Measurements from ENCODE around the gene PLA2G4E. TPM values are rescaled to one million over a fixed set of nuclear protein-coding genes. Genes with fewer than 3 reads are reported as not detected.

Gene PLA2G4E
- total and polyA plus RNA-seq, 3 experiments from 2014 or later = not detected

- Histone ChIP-seq H3K27ac (ENCODE audit: low read depth, low read length) (peak overlapping the region; percentile 91), H3K36me3 (ENCODE audit: insufficient read depth, low read length) (no peaks in the 10 kb centered on the region), H3K9me3 (ENCODE audit: low read length) (no peaks in the 10 kb centered on the region), H3K4me1 (ENCODE audit: insufficient read depth, low read length) (peaks cover 31% of the 10 kb centered on the region), H3K27me3 (ENCODE audit: insufficient read depth, low read length, poor library complexity, severe bottlenecking) (no peaks in the 10 kb centered on the region), H3K4me3 (ENCODE audit: low read length) (peak overlapping the region; percentile 90)
- CTCF ChIA-PET = interaction anchor here (1.2 to 7.1 kb wide), 5 partner anchors 11 to 66 kb away, joined by 3 to 54 read pairs (median 4); no protein-coding TSS in a partner anchor
- peaks cover 0 to 9% (median 0%) of the 10 kb centered on the region in 3 donors for H3K36me3 Mint-ChIP-seq
- POLR2A ChIA-PET = interaction anchor here (0.7 to 4.0 kb wide), 4 partner anchors 22 to 38 kb away, joined by 3 to 45 read pairs (median 4); no protein-coding TSS in a partner anchor
- DNase-seq = no peak
- H3K27me3 Mint-ChIP-seq = peaks cover 2 to 13% of the 10 kb centered on the region in 2 donors
- no peaks in the 10 kb centered on the region for H3K9me3 Mint-ChIP-seq
- H3K4me1 Mint-ChIP-seq = peaks cover 53 to 60% (median 54%) of the 10 kb centered on the region in 3 donors
- H3K27ac Mint-ChIP-seq = peak overlapping the region; percentile 82 to 97 (median 94)
- H3K4me3 Mint-ChIP-seq = peak overlapping the region; percentile 91 to 97 (median 94)
Observed at GRCh38 chr15:41970456-41970855, 50.4 kb downstream of the PLA2G4E start.

GRCh38 chr15:41969851-41970431, 50.9 kb downstream of the PLA2G4E start:
- ChIA-PET POLR2A (interaction anchor here (0.7 to 4.0 kb wide), 3 partner anchors 23 to 38 kb away, joined by 3 to 45 read pairs (median 6); no protein-coding TSS in a partner anchor), CTCF (interaction anchor here (1.2 to 7.1 kb wide), 4 partner anchors 16 to 65 kb away, joined by 3 to 54 read pairs (median 5); no protein-coding TSS in a partner anchor)
- H3K27ac Mint-ChIP-seq = peak overlapping the region; percentile 82 to 97 (median 94)
- H3K36me3 Mint-ChIP-seq = peaks cover 0 to 9% (median 0%) of the 10 kb centered on the region in 3 donors
- Histone ChIP-seq H3K36me3 (ENCODE audit: insufficient read depth, low read length) (no peaks in the 10 kb centered on the region), H3K4me1 (ENCODE audit: insufficient read depth, low read length) (peaks cover 31% of the 10 kb centered on the region), H3K9me3 (ENCODE audit: low read length) (no peaks in the 10 kb centered on the region), H3K4me3 (ENCODE audit: low read length) (no peak overlapping the region), H3K27me3 (ENCODE audit: insufficient read depth, low read length, poor library complexity, severe bottlenecking) (no peaks in the 10 kb centered on the region), H3K27ac (ENCODE audit: low read depth, low read length) (peak overlapping the region; percentile 91)
- H3K4me3 Mint-ChIP-seq = peak overlapping the region; percentile 68 to 97 (median 94)
- peak; percentile 9 to 67 (median 40) for DNase-seq
- H3K9me3 Mint-ChIP-seq = no peaks in the 10 kb centered on the region
- peaks cover 53 to 60% (median 54%) of the 10 kb centered on the region in 3 donors for H3K4me1 Mint-ChIP-seq
- peaks cover 2 to 12% of the 10 kb centered on the region in 2 donors for H3K27me3 Mint-ChIP-seq

GRCh38 chr15:41968701-41969100, 52.1 kb downstream of the PLA2G4E start:
- Histone ChIP-seq H3K36me3 (ENCODE audit: insufficient read depth, low read length) (no peaks in the 10 kb centered on the region), H3K27ac (ENCODE audit: low read depth, low read length) (no peak overlapping the region), H3K27me3 (ENCODE audit: insufficient read depth, low read length, poor library complexity, severe bottlenecking) (no peaks in the 10 kb centered on the region), H3K9me3 (ENCODE audit: low read length) (no peaks in the 10 kb centered on the region), H3K4me1 (ENCODE audit: insufficient read depth, low read length) (peaks cover 31% of the 10 kb centered on the region), H3K4me3 (ENCODE audit: low read length) (no peak overlapping the region)
- Mint-ChIP-seq H3K4me1 (peaks cover 53 to 57% (median 54%) of the 10 kb centered on the region in 3 donors), H3K9me3 (no peaks in the 10 kb centered on the region), H3K4me3 (peak overlapping the region in 1 of 7 donors; percentile 18), H3K27me3 (peaks cover 2 to 3% of the 10 kb centered on the region in 2 donors), H3K27ac (peak overlapping the region in 5 of 8 donors; percentile 0 to 57 (median 38)), H3K36me3 (peaks cover 0 to 9% (median 0%) of the 10 kb centered on the region in 3 donors)
- ChIA-PET CTCF (interaction anchor here (1.5 to 7.1 kb wide), 2 partner anchors 17 to 32 kb away, joined by 5 to 54 read pairs; no protein-coding TSS in a partner anchor), POLR2A (interaction anchor here (0.6 kb wide), 1 partner anchor 16 kb away, joined by 5 read pairs; no protein-coding TSS in a partner anchor)
- no peak for DNase-seq

- Histone ChIP-seq H3K27ac (ENCODE audit: low read depth, low read length) (no peak overlapping the region), H3K27me3 (ENCODE audit: insufficient read depth, low read length, poor library complexity, severe bottlenecking) (no peaks in the 10 kb centered on the region), H3K4me1 (ENCODE audit: insufficient read depth, low read length) (peaks cover 26% of the 10 kb centered on the region), H3K36me3 (ENCODE audit: insufficient read depth, low read length) (no peaks in the 10 kb centered on the region), H3K9me3 (ENCODE audit: low read length) (no peaks in the 10 kb centered on the region), H3K4me3 (ENCODE audit: low read length) (no peak overlapping the region)
- peaks cover 47 to 51% (median 48%) of the 10 kb centered on the region in 3 donors for H3K4me1 Mint-ChIP-seq
- peak overlapping the region in 5 of 8 donors; percentile 32 to 83 (median 64) for H3K27ac Mint-ChIP-seq
- ChIA-PET CTCF (interaction anchor here (0.7 to 7.1 kb wide), 4 partner anchors 16 to 34 kb away, joined by 3 to 54 read pairs (median 4); no protein-coding TSS in a partner anchor), POLR2A (interaction anchor here (0.7 kb wide), 1 partner anchor 33 kb away, joined by 6 read pairs; no protein-coding TSS in a partner anchor)
- DNase-seq = no peak
- H3K9me3 Mint-ChIP-seq = no peaks in the 10 kb centered on the region
- H3K27me3 Mint-ChIP-seq = peaks cover 0 to 2% of the 10 kb centered on the region in 2 donors
- no peak overlapping the region for H3K4me3 Mint-ChIP-seq
- peaks cover 0 to 7% (median 0%) of the 10 kb centered on the region in 3 donors for H3K36me3 Mint-ChIP-seq
Observed at GRCh38 chr15:41967506-41968206, 53.2 kb downstream of the PLA2G4E start.

- no peaks in the 10 kb centered on the region for H3K9me3 Mint-ChIP-seq
- Histone ChIP-seq H3K4me3 (ENCODE audit: low read length) (no peak overlapping the region), H3K27me3 (ENCODE audit: insufficient read depth, low read length, poor library complexity, severe bottlenecking) (no peaks in the 10 kb centered on the region), H3K27ac (ENCODE audit: low read depth, low read length) (no peak overlapping the region), H3K4me1 (ENCODE audit: insufficient read depth, low read length) (peaks cover 26% of the 10 kb centered on the region), H3K36me3 (ENCODE audit: insufficient read depth, low read length) (no peaks in the 10 kb centered on the region), H3K9me3 (ENCODE audit: low read length) (no peaks in the 10 kb centered on the region)
- no peak for DNase-seq
- no peaks in the 10 kb centered on the region for H3K27me3 Mint-ChIP-seq
- CTCF ChIA-PET = interaction anchor here (7.1 kb wide), 1 partner anchor 30 kb away, joined by 54 read pairs; no protein-coding TSS in a partner anchor
- H3K4me1 Mint-ChIP-seq = peaks cover 47 to 50% (median 48%) of the 10 kb centered on the region in 3 donors
- H3K4me3 Mint-ChIP-seq = no peak overlapping the region
- H3K36me3 Mint-ChIP-seq = peaks cover 1 to 3% (median 1%) of the 10 kb centered on the region in 3 donors
- POLR2A ChIA-PET = no interaction called here
- H3K27ac Mint-ChIP-seq = peak overlapping the region in 4 of 8 donors; percentile 37 to 75 (median 52)
Observed at GRCh38 chr15:41966920-41967465, 53.8 kb downstream of the PLA2G4E start.

- DNase-seq = no peak
- no peaks in the 10 kb centered on the region for H3K9me3 Mint-ChIP-seq
- Histone ChIP-seq H3K4me1 (ENCODE audit: insufficient read depth, low read length) (peaks cover 26% of the 10 kb centered on the region), H3K4me3 (ENCODE audit: low read length) (no peak overlapping the region), H3K27me3 (ENCODE audit: insufficient read depth, low read length, poor library complexity, severe bottlenecking) (no peaks in the 10 kb centered on the region), H3K9me3 (ENCODE audit: low read length) (no peaks in the 10 kb centered on the region), H3K36me3 (ENCODE audit: insufficient read depth, low read length) (no peaks in the 10 kb centered on the region), H3K27ac (ENCODE audit: low read depth, low read length) (no peak overlapping the region)
- CTCF ChIA-PET = interaction anchor here (7.1 kb wide), 1 partner anchor 29 kb away, joined by 54 read pairs; no protein-coding TSS in a partner anchor
- peaks cover 0 to 4% (median 3%) of the 10 kb centered on the region in 3 donors for H3K36me3 Mint-ChIP-seq
- no peak overlapping the region for H3K4me3 Mint-ChIP-seq
- H3K4me1 Mint-ChIP-seq = peaks cover 45 to 54% (median 51%) of the 10 kb centered on the region in 3 donors
- H3K27me3 Mint-ChIP-seq = no peaks in the 10 kb centered on the region
- peak overlapping the region in 4 of 8 donors; percentile 5 to 75 (median 55) for H3K27ac Mint-ChIP-seq
- POLR2A ChIA-PET = no interaction called here
Observed at GRCh38 chr15:41966414-41966812, 54.4 kb downstream of the PLA2G4E start.

- DNase-seq = no peak
- CTCF ChIA-PET = no interaction called here
- H3K27ac ChIP-seq (ENCODE audit: low read depth, low read length) = no peak overlapping the region
- POLR2A ChIA-PET = no interaction called here
- H3K4me3 ChIP-seq (ENCODE audit: low read length) = no peak overlapping the region
- H3K36me3 Mint-ChIP-seq = peaks cover 0 to 4% (median 3%) of the 10 kb centered on the region in 3 donors
- peak overlapping the region in 4 of 8 donors; percentile 5 to 62 (median 47) for H3K27ac Mint-ChIP-seq
- H3K27me3 Mint-ChIP-seq = no peaks in the 10 kb centered on the region
- H3K4me1 ChIP-seq (ENCODE audit: insufficient read depth, low read length) = peaks cover 19% of the 10 kb centered on the region
- H3K4me3 Mint-ChIP-seq = no peak overlapping the region
- H3K27me3 ChIP-seq (ENCODE audit: insufficient read depth, low read length, poor library complexity, severe bottlenecking) = no peaks in the 10 kb centered on the region
- H3K9me3 ChIP-seq (ENCODE audit: low read length) = no peaks in the 10 kb centered on the region
- H3K9me3 Mint-ChIP-seq = no peaks in the 10 kb centered on the region
- H3K36me3 ChIP-seq (ENCODE audit: insufficient read depth, low read length) = no peaks in the 10 kb centered on the region
- peaks cover 38 to 51% (median 47%) of the 10 kb centered on the region in 3 donors for H3K4me1 Mint-ChIP-seq
Observed at GRCh38 chr15:41965441-41966413, 55.1 kb downstream of the PLA2G4E start.
